ENCODE measurements around the gene SPTLC3.

The SPTLC3 gene

DNA sequence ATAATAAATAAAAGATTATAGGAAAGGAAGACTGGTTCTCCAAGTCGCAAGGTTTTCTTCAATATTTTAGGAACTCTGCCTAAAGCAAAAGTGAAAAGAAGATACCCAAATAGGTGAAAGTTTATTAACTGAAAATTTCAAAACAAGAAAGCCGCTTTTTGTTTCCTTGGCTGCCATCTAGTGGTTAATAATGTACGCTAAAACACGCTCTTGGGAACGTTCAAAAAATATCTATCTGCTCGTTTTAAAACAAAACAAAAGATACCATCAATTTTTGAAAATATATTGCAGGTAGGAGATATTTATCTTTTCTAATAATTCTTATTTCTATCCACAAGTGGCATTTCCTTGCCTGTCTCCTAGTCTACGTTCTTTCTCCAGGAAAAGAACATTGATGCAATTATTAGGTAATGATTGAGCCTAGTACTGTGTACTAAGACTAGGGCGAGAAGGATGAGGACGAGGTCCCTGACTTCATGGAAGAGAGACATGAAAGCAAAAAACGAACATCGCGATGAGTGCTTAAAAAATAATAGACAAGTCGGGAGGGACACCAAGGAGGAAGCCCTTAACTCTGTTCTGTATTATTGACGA lies 97.2 kb downstream of the SPTLC3 start:
- H3K36me3 ChIP-seq: no peaks in the 10 kb centered on the region
- DNase-seq: no peak
- intact Hi-C loops (cut with DNase I; ENCODE audit: low total_unique reads): loop anchor here (5.0 to 10.0 kb wide), 2 partner anchors 139 to 181 kb away; no protein-coding TSS in a partner anchor
- H3K27me3 ChIP-seq: no peaks in the 10 kb centered on the region
- H3K27ac ChIP-seq: no peak overlapping the region
- H3K4me1 ChIP-seq: no peaks in the 10 kb centered on the region
- TF ChIP-seq, protein P1, sequence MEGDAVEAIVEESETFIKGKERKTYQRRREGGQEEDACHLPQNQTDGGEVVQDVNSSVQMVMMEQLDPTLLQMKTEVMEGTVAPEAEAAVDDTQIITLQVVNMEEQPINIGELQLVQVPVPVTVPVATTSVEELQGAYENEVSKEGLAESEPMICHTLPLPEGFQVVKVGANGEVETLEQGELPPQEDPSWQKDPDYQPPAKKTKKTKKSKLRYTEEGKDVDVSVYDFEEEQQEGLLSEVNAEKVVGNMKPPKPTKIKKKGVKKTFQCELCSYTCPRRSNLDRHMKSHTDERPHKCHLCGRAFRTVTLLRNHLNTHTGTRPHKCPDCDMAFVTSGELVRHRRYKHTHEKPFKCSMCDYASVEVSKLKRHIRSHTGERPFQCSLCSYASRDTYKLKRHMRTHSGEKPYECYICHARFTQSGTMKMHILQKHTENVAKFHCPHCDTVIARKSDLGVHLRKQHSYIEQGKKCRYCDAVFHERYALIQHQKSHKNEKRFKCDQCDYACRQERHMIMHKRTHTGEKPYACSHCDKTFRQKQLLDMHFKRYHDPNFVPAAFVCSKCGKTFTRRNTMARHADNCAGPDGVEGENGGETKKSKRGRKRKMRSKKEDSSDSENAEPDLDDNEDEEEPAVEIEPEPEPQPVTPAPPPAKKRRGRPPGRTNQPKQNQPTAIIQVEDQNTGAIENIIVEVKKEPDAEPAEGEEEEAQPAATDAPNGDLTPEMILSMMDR (IDR thresholded peaks at IDR 0.05): peak; percentile 67 to 70
- no peaks in the 10 kb centered on the region for H3K9me3 ChIP-seq
- H3K4me3 ChIP-seq: no peak overlapping the region

DNA sequence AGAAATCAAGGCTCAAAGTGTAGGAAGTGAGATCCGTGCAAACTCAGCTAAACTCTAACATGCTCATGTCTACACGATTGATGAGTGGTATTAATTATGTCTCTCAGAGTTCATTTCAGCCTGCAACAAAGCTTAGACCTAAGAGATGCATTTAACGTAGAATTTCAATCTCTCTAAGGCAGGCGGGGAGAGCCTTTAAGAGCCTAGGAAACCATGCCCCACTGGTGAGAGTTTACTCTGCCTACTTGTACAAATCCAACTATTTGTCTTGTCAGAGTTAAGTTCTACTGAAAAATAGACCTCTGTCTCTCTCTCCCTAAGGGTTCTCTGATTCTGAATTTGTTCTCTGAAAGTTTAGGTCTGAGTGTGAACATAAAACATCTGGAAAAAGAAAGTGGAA lies 100.9 kb downstream of the SPTLC3 start:
- H3K4me3 ChIP-seq: no peak overlapping the region
- no peak overlapping the region for H3K27ac ChIP-seq
- TF ChIP-seq, protein P1 (IDR thresholded peaks at IDR 0.05): no peak
- no peaks in the 10 kb centered on the region for H3K4me1 ChIP-seq
- no peaks in the 10 kb centered on the region for H3K9me3 ChIP-seq
- intact Hi-C loops (cut with DNase I; ENCODE audit: low total_unique reads): loop anchor here (5.0 to 10.0 kb wide), 3 partner anchors 115 to 185 kb away; partner anchors contain the start of gene ISM1
- H3K27me3 ChIP-seq: no peaks in the 10 kb centered on the region
- H3K36me3 ChIP-seq: peaks cover 0 to 14% (median 0%) of the 10 kb centered on the region in 3 donors
- no peak for DNase-seq

DNA sequence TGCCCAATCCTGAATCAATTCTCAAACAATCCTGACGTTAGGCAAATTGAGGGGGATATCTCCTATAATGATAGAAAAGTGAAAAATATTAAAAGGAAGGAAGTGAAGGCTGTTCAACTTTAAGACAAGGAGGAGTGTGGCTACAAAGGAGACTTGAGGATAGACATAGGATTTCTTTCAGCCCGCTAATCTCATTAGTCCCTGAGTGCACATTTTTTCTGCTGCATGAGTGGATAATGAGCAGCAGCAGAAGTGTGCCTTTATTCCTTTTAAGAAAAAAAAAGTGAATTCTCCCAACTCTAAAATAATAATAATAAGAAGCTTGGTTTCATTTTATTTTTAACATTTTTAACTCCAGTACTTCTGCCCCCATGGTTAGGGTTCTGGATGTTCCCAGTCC lies 102.0 kb downstream of the SPTLC3 start:
- no peaks in the 10 kb centered on the region for H3K27me3 ChIP-seq
- H3K36me3 ChIP-seq: peaks cover 0 to 14% (median 0%) of the 10 kb centered on the region in 3 donors
- no peaks in the 10 kb centered on the region for H3K4me1 ChIP-seq
- intact Hi-C loops (cut with DNase I; ENCODE audit: low total_unique reads): loop anchor here (10.0 kb wide), 1 partner anchor 114 kb away; the partner anchor contains the start of gene ISM1
- no peaks in the 10 kb centered on the region for H3K9me3 ChIP-seq
- H3K27ac ChIP-seq: no peak overlapping the region
- TF ChIP-seq, protein P1 (IDR thresholded peaks at IDR 0.05): no peak
- H3K4me3 ChIP-seq: no peak overlapping the region
- no peak for DNase-seq

DNA sequence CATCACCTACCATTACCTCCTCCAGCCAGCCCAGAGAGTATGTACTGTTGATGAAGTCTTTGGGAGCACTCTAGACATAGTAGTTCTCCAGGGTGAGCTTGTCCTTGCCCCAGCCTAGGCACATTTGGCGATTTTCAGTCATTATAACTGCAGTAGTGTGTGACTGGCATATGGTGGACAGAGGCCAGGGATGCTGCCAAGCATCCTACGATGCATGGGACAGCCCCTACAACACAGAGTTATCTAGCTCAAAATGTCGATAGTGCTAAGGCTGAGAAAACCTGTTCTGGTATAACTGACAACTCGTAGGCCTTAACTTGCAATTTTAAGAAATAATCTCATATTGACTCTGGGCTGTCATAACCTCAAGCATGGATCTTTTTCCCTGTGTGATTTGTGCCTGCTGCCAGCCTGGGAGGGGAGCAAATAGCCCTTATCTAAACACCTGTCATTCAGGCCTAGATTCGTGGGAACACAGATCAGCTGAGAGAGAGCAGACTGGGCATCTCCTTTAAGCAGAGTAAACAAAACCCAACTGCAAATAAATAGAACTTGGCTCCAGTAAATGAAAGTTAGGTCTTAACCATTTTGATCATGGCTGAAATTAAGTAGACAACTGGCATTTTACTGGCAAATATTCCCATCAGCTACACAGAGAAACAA lies 102.6 kb downstream of the SPTLC3 start:
- TF ChIP-seq, protein P1 (IDR thresholded peaks at IDR 0.05): no peak
- Histone ChIP-seq H3K36me3 (peaks cover 0 to 14% (median 0%) of the 10 kb centered on the region in 3 donors), H3K9me3 (no peaks in the 10 kb centered on the region), H3K4me3 (no peak overlapping the region), H3K27me3 (no peaks in the 10 kb centered on the region), H3K27ac (no peak overlapping the region), H3K4me1 (no peaks in the 10 kb centered on the region)
- DNase-seq: no peak
- intact Hi-C loops (cut with DNase I; ENCODE audit: low total_unique reads): loop anchor here (10.0 kb wide), 1 partner anchor 113 kb away; the partner anchor contains the start of gene ISM1

DNA sequence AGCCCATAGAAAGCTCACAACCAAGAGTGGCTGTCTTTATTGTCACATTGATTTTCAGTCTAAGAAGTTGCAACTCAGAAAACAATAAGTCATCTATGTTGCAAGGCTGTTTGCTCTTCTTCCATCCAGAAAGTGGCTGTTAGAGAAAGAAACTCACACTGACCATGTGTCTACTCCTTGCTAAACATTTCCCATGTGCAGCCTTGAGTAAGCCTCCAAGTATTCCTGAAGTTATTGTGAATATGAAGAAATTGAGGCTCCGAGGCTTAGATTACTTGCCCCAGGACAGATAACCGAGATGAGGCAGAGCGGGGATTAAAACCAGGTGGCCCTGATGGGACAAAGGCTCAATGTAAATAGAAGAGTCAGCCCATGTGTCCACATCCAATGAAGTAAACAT lies 105.0 kb downstream of the SPTLC3 start:
- peaks cover 0 to 14% (median 0%) of the 10 kb centered on the region in 3 donors for H3K36me3 ChIP-seq

More for the DNA sequence above, 105.0 kb downstream of the SPTLC3 start:
- intact Hi-C loops (cut with DNase I; ENCODE audit: low total_unique reads): loop anchor here (10.0 kb wide), 1 partner anchor 111 kb away; the partner anchor contains the start of gene ISM1
- H3K27ac ChIP-seq: no peak overlapping the region
- H3K4me3 ChIP-seq: no peak overlapping the region
- TF ChIP-seq, protein P1 (IDR thresholded peaks at IDR 0.05): no peak
- DNase-seq: no peak
- no peaks in the 10 kb centered on the region for H3K27me3 ChIP-seq
- H3K9me3 ChIP-seq: no peaks in the 10 kb centered on the region
- H3K4me1 ChIP-seq: no peaks in the 10 kb centered on the region
